ENCODE measurements around the gene AGAP9.
"Not testable (repeated sequence)": the region's sequence is repeated elsewhere in the genome, so short reads cannot be mapped to it uniquely, and the experiment has no call there.

DNA sequence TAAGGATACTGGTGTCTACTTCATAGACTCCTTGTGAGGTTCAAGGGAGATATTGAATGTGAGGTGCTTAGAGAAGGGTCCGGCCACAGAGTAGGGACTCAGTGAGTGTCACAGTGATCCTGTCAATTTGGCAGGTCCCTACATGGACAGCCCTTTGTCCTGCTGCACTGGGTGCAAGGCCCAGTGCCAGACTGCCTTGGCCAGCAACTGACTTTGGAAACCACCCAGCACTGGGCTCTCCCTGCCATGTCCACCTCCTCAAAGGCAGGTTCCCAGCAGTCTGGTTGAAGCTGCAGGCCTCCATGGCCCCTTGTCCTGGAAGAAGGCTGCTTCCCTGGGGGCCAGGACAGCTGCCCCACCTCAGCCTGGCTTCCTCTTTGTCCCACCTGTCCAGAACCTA, 41.1 kb downstream of the AGAP9 start:
- TF ChIP-seq EZH2 (IDR thresholded peaks at IDR 0.05; ENCODE audit: insufficient read depth, poor library complexity, severe bottlenecking); EZH2phosphoT487 (IDR thresholded peaks at IDR 0.05; ENCODE audit: insufficient read depth, low read depth): not testable (repeated sequence)

Measured in GM23248 (cell line).